ENCODE data around the gene LUC7L.

Gene LUC7L

GRCh38 chr16:254461-254860, 25.2 kb upstream of the LUC7L start:
- H3K4me3 ChIP-seq (ENCODE audit: low read length): no peak overlapping the region
- TF ChIP-seq, protein P1, sequence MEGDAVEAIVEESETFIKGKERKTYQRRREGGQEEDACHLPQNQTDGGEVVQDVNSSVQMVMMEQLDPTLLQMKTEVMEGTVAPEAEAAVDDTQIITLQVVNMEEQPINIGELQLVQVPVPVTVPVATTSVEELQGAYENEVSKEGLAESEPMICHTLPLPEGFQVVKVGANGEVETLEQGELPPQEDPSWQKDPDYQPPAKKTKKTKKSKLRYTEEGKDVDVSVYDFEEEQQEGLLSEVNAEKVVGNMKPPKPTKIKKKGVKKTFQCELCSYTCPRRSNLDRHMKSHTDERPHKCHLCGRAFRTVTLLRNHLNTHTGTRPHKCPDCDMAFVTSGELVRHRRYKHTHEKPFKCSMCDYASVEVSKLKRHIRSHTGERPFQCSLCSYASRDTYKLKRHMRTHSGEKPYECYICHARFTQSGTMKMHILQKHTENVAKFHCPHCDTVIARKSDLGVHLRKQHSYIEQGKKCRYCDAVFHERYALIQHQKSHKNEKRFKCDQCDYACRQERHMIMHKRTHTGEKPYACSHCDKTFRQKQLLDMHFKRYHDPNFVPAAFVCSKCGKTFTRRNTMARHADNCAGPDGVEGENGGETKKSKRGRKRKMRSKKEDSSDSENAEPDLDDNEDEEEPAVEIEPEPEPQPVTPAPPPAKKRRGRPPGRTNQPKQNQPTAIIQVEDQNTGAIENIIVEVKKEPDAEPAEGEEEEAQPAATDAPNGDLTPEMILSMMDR (conservative IDR thresholded peaks at IDR 0.05; ENCODE audit: low read depth, low read length): no peak
- no peak for DNase-seq (ENCODE audit: low read depth)

DNA sequence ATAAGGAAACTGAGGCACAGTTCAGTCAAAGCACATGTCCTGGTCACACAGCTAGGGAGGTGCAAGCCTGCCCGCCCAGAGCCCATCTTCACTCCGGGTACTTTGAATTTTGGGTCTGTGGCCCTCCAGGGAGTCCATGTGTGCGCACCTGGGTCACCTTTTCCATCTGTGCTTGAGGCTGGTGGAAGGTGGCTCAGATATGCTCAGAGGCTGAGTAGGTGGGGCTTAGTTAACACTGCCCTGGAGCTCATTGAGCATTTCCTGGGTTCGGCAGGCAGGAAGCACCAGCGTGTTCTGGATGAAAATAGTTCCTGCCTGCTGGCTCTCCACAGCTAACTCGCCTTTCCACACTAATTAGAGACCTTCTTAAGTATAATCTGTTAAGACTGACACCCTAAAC, 24.6 kb upstream of the LUC7L start:
- TF ChIP-seq, protein P1 (conservative IDR thresholded peaks at IDR 0.05; ENCODE audit: low read depth, low read length): no peak
- no peak overlapping the region for H3K4me3 ChIP-seq (ENCODE audit: low read length)
- no peak for DNase-seq (ENCODE audit: low read depth)

GRCh38 chr16:252366-253337, 23.4 kb upstream of the LUC7L start:
- DNase-seq (ENCODE audit: low read depth): no peak
- H3K4me3 ChIP-seq (ENCODE audit: low read length): no peak overlapping the region
- TF ChIP-seq, protein P1 (conservative IDR thresholded peaks at IDR 0.05; ENCODE audit: low read depth, low read length): no peak

DNA sequence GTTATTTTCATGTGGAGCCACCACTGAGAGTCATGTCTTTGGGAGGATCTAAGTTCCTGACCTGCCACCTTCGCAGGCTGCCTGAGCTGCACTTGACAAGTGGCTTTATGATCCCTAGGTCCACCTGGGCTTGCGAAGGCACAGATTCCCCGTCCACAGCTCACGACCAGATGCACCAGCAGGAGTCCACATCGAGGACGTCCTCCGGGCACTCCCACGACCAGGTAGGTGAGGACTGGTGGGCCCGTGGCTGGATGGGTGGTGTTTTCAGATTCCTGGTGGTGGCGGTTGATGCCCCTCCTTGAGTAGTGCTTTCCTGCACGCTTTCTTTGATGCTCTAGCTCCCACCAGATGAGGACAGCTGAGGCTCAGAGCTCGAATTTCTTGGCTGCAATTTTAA, 20.2 kb upstream of the LUC7L start:
- TF ChIP-seq, protein P1 (conservative IDR thresholded peaks at IDR 0.05; ENCODE audit: low read depth, low read length): no peak
- DNase-seq (ENCODE audit: low read depth): no peak
- H3K4me3 ChIP-seq (ENCODE audit: low read length): no peak overlapping the region

GRCh38 chr16:247027-247426, 17.8 kb upstream of the LUC7L start:
- TF ChIP-seq, protein P1 (conservative IDR thresholded peaks at IDR 0.05; ENCODE audit: low read depth, low read length): no peak
- DNase-seq (ENCODE audit: low read depth): no peak
- H3K4me3 ChIP-seq (ENCODE audit: low read length): no peak overlapping the region

- TF ChIP-seq, protein P1 (conservative IDR thresholded peaks at IDR 0.05; ENCODE audit: low read depth, low read length): no peak
- no peak overlapping the region for H3K4me3 ChIP-seq (ENCODE audit: low read length)
- no peak for DNase-seq (ENCODE audit: low read depth)
These were observed 15.9 kb upstream of the LUC7L start for GRCh38 chr16:245105-245504.

DNA sequence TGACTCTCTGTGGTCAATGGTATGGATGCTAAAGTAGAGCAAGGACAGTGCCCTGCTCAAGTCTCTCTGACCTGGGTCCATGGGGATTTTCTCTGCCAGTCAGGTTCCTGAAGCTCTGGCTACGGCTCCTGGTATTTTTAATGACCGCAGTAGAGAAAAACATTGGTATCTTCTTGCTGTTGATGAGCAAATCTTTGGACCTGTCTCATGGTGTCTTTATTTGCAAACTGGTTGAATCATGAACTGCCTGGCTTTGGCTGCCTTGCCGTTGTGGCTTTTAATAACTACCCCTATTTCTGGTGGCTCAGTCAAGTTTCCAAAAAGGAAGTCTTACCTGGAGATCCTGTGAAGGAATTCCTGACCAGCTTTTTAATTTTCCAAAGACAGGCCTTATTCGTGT, 14.1 kb upstream of the LUC7L start:
- DNase-seq (ENCODE audit: low read depth): no peak

More for the DNA sequence above, 14.1 kb upstream of the LUC7L start:
- H3K4me3 ChIP-seq (ENCODE audit: low read length): no peak overlapping the region
- TF ChIP-seq, protein P1 (conservative IDR thresholded peaks at IDR 0.05; ENCODE audit: low read depth, low read length): no peak

All from retinal pigment epithelial cell (primary cell).